Heart right ventricle (tissue), 16 donors: ENCODE data around the gene SMYD4. TPM values are rescaled to one million over a fixed set of nuclear protein-coding genes. Genes with fewer than 3 reads are reported as not detected.

Experiments
- ATAC-seq, 8 donors: fragments of 200-7000 bp; cut with Tn5 transposase; one replicate each; pipeline ENCODE4 v1.9.1; 2020; ENCODE audit warnings: mild to moderate bottlenecking in 8 of 8, moderate library complexity in 8 of 8, moderate number of reproducible peaks in 1 of 8
- DNase-seq, 2 donors: peaks; one replicate each; pipeline ENCODE4 v3.0.0-alpha.2; 2020
- H3K27ac ChIP-seq, 10 donors: fragments of 200-600 bp; sonication (generic) in 2 of 10; one replicate each; pipeline versions ENCODE4 v1.5.0 to v1.8.0; 2020 to 2022; ENCODE audit warnings: mild to moderate bottlenecking in 3 of 10
- H3K27me3 ChIP-seq, 7 donors: fragments of 200-600 bp; one replicate each; pipeline ENCODE4 v1.8.0; 2021 to 2022; ENCODE audit warnings: mild to moderate bottlenecking in 2 of 7
- H3K36me3 ChIP-seq, 9 donors: fragments of 200-600 bp; sonication (generic) in 1 of 9; one replicate each; pipeline versions ENCODE4 v1.5.0 to v1.8.0; 2020 to 2022; ENCODE audit warnings: mild to moderate bottlenecking in 2 of 9
- H3K4me1 ChIP-seq, 9 donors: fragments of 200-600 bp; sonication (generic) in 1 of 9; one replicate each; pipeline versions ENCODE4 v1.5.0 to v1.8.0; 2020 to 2022; ENCODE audit warnings: mild to moderate bottlenecking in 4 of 9
- H3K4me3 ChIP-seq, 10 donors: fragments of 200-600 bp; sonication (generic) in 2 of 10; one replicate each; pipeline versions ENCODE4 v1.5.0 to v1.8.0; 2020 to 2022; ENCODE audit warnings: mild to moderate bottlenecking in 7 of 10, moderate library complexity in 2 of 10
- H3K9me3 ChIP-seq, 11 donors: fragments of 200-600 bp in 10 of 11; sonication (generic) in 2 of 11; one replicate each; pipeline versions ENCODE4 v1.5.0 to v1.8.0; 2013 to 2022; ENCODE audit warnings: mild to moderate bottlenecking in 2 of 11, control low read depth in 1 of 11, moderate library complexity in 1 of 11
- WGBS, 2 donors: extraction: QIAGEN DNeasy Blood & Tissue Kit; methylation state at CpG; one replicate each; pipeline ENCODE4 v1.1.7; 2013; ENCODE audit warnings: inconsistent platforms in 1 of 2; 5-methylcytosine and 5-hydroxymethylcytosine counted together
- intact Hi-C, 10 donors: fragments of 100-400 bp; cut with DNase I; formaldehyde crosslinking; loops; one replicate each; pipeline versions ENCODE4 v1.11.1 to v1.14.2; 2022
- polyA plus RNA-seq, 2 donors: library from polyadenylated mRNA; stranded (reverse); fragments of 200-250 nt; gene quantifications; one replicate each; pipeline ENCODE4 v1.2.3, GENCODE V29; 2013
- total RNA-seq, 10 donors: library from RNA; stranded (reverse); fragmentation: NEBNext Ultra II Directional in 3 of 10; extraction: Animal tissue kit (Norgen Biotek cat#: 25700) in 3 of 10; gene quantifications; one replicate each; pipeline versions ENCODE4 v1.2.1 to v1.2.4, GENCODE V29; 2021 to 2023
- TF ChIP-seq, protein P1 (sequence below), 9 donors: fragments of 200-600 bp; sonication (generic) in 2 of 9; IDR thresholded peaks; one replicate each; pipeline versions ENCODE4 v1.5.0 to v1.8.0; 2021 to 2022; ENCODE audit warnings: antibody characterized with exemption in 9 of 9, mild to moderate bottlenecking in 5 of 9, moderate library complexity in 1 of 9
- donor health status: Arrhythmogenic right ventricular cardiomyopathy.
- donor health status: ischemic (EF 13 %, LVEDD 7.1; RV severe dilation, severe dysfunction).
- donor health status: healthy with polysubstance abuse.
- donor health status: DM: no; HTN: yes; CAD: no.
- donor health status: DM: no; HTN: no; CAD: no.
- donor health status: ischemic (EF 25% LVEDD 6.9; RV normal size, moderate dysfunction).
- donor health status: ischemic (EF 25% LVEDD 5.7; RV mildly dilated, moderate dysfunction).
- donor health status: healthy.
- donor health status: DM: yes; HTN: yes; CAD: no.
- donor health status: Ischemic cardiomyopathy.
- donor health status: ischemic (EF 35%, LVEDD 5.7; RV mildly dilated, moderate dysfunction).
- donor health status: nonischemic (EF 11% LVEDD 7.7; RV severe dilation, severe dysfunction).
- donor health status: DM: yes; HTN: yes; CAD: no.
- donor health status: PGD.
- donor health status: ischemic (EF 29% LVEDD 5.4; RV normal size, mild dysfunction).
- donor health status: nonischemic (EF 23%, LVEDD 6.1; RV moderate dilation, normal function).

Gene SMYD4
- total and polyA plus RNA-seq, 12 donors: 4.6 to 13.5 (median 8.9) TPM

DNA sequence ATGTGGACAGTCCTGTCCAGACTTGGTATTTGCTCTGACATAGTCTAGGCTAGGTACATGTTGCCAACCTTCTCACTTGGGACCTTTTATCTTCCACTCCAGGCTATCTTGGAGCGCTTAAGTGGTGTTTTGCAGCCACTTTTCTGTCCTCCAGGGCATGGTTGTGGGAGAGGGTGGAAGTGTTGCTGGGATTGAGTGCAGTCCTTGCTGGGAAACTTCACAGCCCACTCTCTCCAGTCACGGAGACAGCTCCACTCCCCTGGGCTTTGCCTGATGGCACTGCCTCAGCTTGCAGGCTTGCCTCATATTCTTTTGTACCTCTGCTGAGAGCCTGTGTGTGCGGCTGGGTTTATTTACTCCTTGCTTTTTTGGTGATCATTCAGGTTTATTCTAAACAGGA is 17.5 kb upstream of the SMYD4 start:
- intact Hi-C loops: loop anchor here in 3 of 10 donors (5.0 to 10.0 kb wide), 3 partner anchors 50 to 132 kb away; partner anchors contain the start of gene TLCD2 (in 1 of the 3)
- peak; percentile 81 to 99 (median 93) for ATAC-seq
- H3K27me3 ChIP-seq: no peaks in the 10 kb centered on the region
- WGBS, 2 donors: 42 to 49% methylated on average over 3 of the region's 3 CpGs
- DNase-seq: peak; percentile 51 to 64
- H3K4me1 ChIP-seq: peaks cover 0 to 26% (median 10%) of the 10 kb centered on the region in 9 donors
- H3K27ac ChIP-seq: peak overlapping the region; percentile 0 to 67 (median 46)
- TF ChIP-seq, protein P1, sequence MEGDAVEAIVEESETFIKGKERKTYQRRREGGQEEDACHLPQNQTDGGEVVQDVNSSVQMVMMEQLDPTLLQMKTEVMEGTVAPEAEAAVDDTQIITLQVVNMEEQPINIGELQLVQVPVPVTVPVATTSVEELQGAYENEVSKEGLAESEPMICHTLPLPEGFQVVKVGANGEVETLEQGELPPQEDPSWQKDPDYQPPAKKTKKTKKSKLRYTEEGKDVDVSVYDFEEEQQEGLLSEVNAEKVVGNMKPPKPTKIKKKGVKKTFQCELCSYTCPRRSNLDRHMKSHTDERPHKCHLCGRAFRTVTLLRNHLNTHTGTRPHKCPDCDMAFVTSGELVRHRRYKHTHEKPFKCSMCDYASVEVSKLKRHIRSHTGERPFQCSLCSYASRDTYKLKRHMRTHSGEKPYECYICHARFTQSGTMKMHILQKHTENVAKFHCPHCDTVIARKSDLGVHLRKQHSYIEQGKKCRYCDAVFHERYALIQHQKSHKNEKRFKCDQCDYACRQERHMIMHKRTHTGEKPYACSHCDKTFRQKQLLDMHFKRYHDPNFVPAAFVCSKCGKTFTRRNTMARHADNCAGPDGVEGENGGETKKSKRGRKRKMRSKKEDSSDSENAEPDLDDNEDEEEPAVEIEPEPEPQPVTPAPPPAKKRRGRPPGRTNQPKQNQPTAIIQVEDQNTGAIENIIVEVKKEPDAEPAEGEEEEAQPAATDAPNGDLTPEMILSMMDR (IDR thresholded peaks at IDR 0.05): no peak
- no peaks in the 10 kb centered on the region for H3K9me3 ChIP-seq
- peaks cover 0 to 98% (median 21%) of the 10 kb centered on the region in 9 donors for H3K36me3 ChIP-seq
- no peak overlapping the region for H3K4me3 ChIP-seq

DNA sequence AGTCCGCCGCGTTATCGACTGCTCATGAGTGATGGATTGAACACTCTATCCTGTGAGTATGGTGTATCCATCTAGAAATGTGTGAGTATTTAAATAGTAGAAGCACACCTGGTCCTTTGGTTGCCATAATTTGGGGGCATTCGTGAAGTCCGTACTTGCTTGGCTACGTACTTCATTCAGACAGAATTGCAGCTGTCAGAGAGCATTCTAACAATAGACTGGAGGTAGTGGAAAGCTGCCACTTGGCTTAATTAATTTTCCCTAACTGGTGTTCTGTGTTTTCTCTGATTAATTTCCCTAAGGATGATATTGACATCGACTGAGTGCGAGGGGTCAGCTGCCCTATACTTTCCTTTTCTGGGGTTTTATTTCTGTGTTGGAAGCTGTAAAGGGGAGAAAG is 14.2 kb upstream of the SMYD4 start:
- DNase-seq (peak in 1 of 2 donors; percentile 16), ATAC-seq (peak in 4 of 8 donors; percentile 4 to 60 (median 39))
- Histone ChIP-seq H3K27ac (peak overlapping the region in 5 of 10 donors; percentile 14 to 43 (median 31)), H3K9me3 (no peaks in the 10 kb centered on the region), H3K4me3 (peak overlapping the region in 1 of 10 donors; percentile 1), H3K36me3 (peaks cover 0 to 71% (median 21%) of the 10 kb centered on the region in 9 donors), H3K27me3 (no peaks in the 10 kb centered on the region), H3K4me1 (peaks cover 0 to 26% (median 10%) of the 10 kb centered on the region in 9 donors)
- TF ChIP-seq, protein P1 (IDR thresholded peaks at IDR 0.05): no peak
- intact Hi-C loops: loop anchor here in 3 of 10 donors (5.0 to 10.0 kb wide), 4 partner anchors 42 to 129 kb away; partner anchors contain the start of gene TLCD2 (in 1 of the 3)
- 70 to 73% methylated on average over 9 of the region's 9 CpGs for WGBS, 2 donors

DNA sequence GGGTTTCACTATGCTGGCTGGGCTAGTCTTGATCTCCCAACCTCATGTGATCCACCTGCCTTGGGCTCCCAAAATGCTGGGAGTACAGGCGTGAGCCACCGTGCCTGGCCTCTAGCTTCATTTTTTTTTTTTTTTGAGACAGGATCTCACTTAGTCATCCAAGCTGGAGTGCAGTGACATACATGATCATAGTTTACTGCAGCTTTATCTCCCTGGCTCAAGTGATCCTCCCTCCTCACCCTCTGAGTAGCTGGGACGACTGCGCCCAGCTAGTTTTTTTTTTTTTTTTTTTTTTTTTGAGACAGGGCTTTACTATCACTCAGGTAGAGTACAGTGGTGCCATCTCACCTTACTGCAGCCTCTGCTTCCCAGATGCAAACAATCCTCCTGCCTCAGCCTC is 9.8 kb upstream of the SMYD4 start:
- intact Hi-C loops: no loop called here
- no peak for DNase-seq
- Histone ChIP-seq H3K27me3 (no peaks in the 10 kb centered on the region), H3K4me1 (peaks cover 0 to 11% (median 4%) of the 10 kb centered on the region in 9 donors), H3K27ac (no peak overlapping the region), H3K9me3 (no peaks in the 10 kb centered on the region), H3K4me3 (no peak overlapping the region), H3K36me3 (peaks cover 0 to 51% (median 17%) of the 10 kb centered on the region in 9 donors)
- peak in 2 of 8 donors; percentile 33 to 56 for ATAC-seq
- 85 to 89% methylated on average over 4 of the region's 4 CpGs for WGBS, 2 donors
- TF ChIP-seq, protein P1 (IDR thresholded peaks at IDR 0.05): no peak

DNA sequence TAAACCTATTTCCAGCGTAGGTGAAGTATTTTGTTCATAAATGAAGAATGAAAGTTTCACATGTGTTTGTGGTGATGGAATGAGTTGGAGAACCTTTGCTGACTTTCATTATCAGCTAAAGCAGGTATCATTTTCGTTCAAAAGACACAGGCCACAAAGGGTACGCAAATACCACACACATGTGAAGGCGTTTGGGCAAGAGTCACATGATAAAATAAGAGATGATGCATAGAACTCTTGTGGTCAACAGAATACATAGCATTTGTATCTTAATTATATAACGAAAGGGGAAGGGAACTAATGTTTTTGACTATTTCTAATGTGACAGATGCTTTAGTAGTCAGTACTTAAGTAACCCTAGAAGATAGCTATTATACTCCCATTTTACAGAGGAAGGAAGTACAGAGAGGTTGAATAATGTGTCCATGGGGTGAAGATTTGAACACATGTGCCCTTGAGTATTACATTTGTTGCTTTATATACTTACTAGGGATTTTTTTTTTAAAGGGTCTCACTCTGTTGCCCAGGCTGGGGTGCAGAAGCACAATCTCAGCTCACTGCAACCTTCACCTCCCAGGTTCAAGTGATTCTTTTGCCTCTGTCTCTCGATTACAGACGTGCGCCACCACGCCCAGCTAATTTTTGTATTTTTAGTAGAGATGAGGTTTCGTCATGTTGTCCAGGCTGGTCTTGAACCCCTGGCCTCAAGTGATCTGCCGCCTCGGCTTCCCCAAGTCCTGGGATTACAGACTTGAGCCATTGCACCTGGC is 4.9 kb upstream of the SMYD4 start:
- no peak for ATAC-seq
- Histone ChIP-seq H3K9me3 (no peaks in the 10 kb centered on the region), H3K27ac (no peak overlapping the region), H3K4me1 (peaks cover 2 to 38% (median 11%) of the 10 kb centered on the region in 9 donors), H3K27me3 (no peaks in the 10 kb centered on the region), H3K36me3 (peaks cover 0 to 45% (median 0%) of the 10 kb centered on the region in 9 donors), H3K4me3 (no peak overlapping the region)
- intact Hi-C loops: no loop called here
- TF ChIP-seq, protein P1 (IDR thresholded peaks at IDR 0.05): no peak
- WGBS, 2 donors: 89 to 90% methylated on average over 12 of the region's 12 CpGs
- no peak for DNase-seq
